Panc1 (cell line): ENCODE measurements around the gene MACROH2A1. TPM values are rescaled to one million over a fixed set of nuclear protein-coding genes. Genes with fewer than 3 reads are reported as not detected.

Source experiments
- ATAC-seq: fragments of 200-7000 bp; cut with Tn5 transposase; 2 replicates; pipeline ENCODE4 v1.9.1; 2020; ENCODE audit warnings: mild to moderate bottlenecking, moderate library complexity
- BruUV-seq: library from RNA; stranded (reverse); fragments of 400-500 nt; replicated peaks from 2 replicates; lab custom pipeline; 2021; lab: Mats Ljungman, UMichigan
- CTCF ChIA-PET: fragments of 300-600 bp; sonication (Branson Sonifier 250); formaldehyde crosslinking; loops from one replicate; lab custom pipeline; 2022; ENCODE audit warnings: antibody characterized with exemption; lab: Charles Lee
- POLR2A ChIA-PET: fragments of 300-600 bp; sonication (Branson Sonifier 250); formaldehyde crosslinking; loops from one replicate; lab custom pipeline; 2022; ENCODE audit warnings: antibody characterized with exemption; lab: Charles Lee
- DNase-seq: peaks from one replicate; pipeline ENCODE4 v3.0.0-alpha.2; 2010; ENCODE audit warnings: low read depth, low spot score
- H3K27ac ChIP-seq: 2 replicates; pipeline ENCODE4 v1.5.1; 2011; ENCODE audit warnings: mild to moderate bottlenecking, low read length, inconsistent platforms
- H3K27me3 ChIP-seq: fragments of 200-500 bp; sonication (Bioruptor generic); 2 replicates; pipeline ENCODE4 v1.6.0; 2014; ENCODE audit warnings: low read length, inconsistent platforms; ENCODE audit not compliant: control insufficient read depth, insufficient read depth
- H3K36me3 ChIP-seq: fragments of 200-500 bp; sonication (Bioruptor generic); 2 replicates; pipeline ENCODE4 v1.5.1; 2014; ENCODE audit warnings: inconsistent platforms, mild to moderate bottlenecking, low read length, moderate library complexity; ENCODE audit not compliant: control insufficient read depth, insufficient read depth
- H3K4me1 ChIP-seq: 2 replicates; pipeline ENCODE4 v1.5.1; 2011; ENCODE audit warnings: inconsistent platforms, mild to moderate bottlenecking, low read length, moderate library complexity; ENCODE audit not compliant: control insufficient read depth, insufficient read depth
- H3K4me3 ChIP-seq, 2 experiments: 2 replicates each; pipeline ENCODE4 v1.5.1; 2011 to 2012; ENCODE audit warnings: low read depth in 2 of 2, low read length in 2 of 2, mild to moderate bottlenecking in 2 of 2, inconsistent platforms in 1 of 2, moderate library complexity in 1 of 2
- H3K9me3 ChIP-seq: fragments of 200-500 bp; sonication (Bioruptor generic); 2 replicates; pipeline ENCODE4 v1.5.1; 2014; ENCODE audit warnings: low read depth, mild to moderate bottlenecking, inconsistent platforms, low read length, moderate library complexity; ENCODE audit not compliant: control insufficient read depth, insufficient read depth
- CTCF ChIP-seq: fragments of 450-650 bp; IDR thresholded peaks from 2 replicates; pipeline ENCODE4 v1.5.1; 2017; ENCODE audit warnings: mild to moderate bottlenecking
- POLR2AphosphoS5 ChIP-seq: IDR thresholded peaks from 2 replicates; pipeline ENCODE4 v1.6.1; 2012; ENCODE audit warnings: mild to moderate bottlenecking, low read depth, low read length, moderate library complexity
- REST ChIP-seq, 2 experiments: IDR thresholded peaks; 2 replicates each; pipeline ENCODE4 v1.6.1; 2011 to 2012; ENCODE audit warnings: low read depth in 2 of 2, control low read depth in 1 of 2, low read length in 1 of 2, mild to moderate bottlenecking in 1 of 2, moderate library complexity in 1 of 2; ENCODE audit not compliant: insufficient read depth in 1 of 2
- SIN3A ChIP-seq: IDR thresholded peaks from 2 replicates; pipeline ENCODE4 v1.6.1; 2012; ENCODE audit warnings: low read depth, mild to moderate bottlenecking, low read length, moderate library complexity, borderline replicate concordance; ENCODE audit not compliant: insufficient read depth
- TCF7L2 ChIP-seq: IDR thresholded peaks from 2 replicates; pipeline ENCODE4 v1.6.1; 2011; ENCODE audit warnings: mild to moderate bottlenecking, low read depth, low read length, inconsistent platforms
- in situ Hi-C: cut with HindIII; loops from 2 replicates; pipeline ENCODE4 v1.10.0; 2016; ENCODE audit warnings: low sequenced_read_pairs, low pct_unique_long_range_greater_than_20kb
- intact Hi-C: fragments of 100-400 bp; cut with micrococcal nuclease; formaldehyde crosslinking; loops from one replicate; pipeline ENCODE4 v1.10.0; 2022; ENCODE audit not compliant: unreplicated experiment
- total RNA-seq: library from RNA; stranded (reverse); gene quantifications from one replicate; pipeline ENCODE4 v1.2.1, GENCODE V29; 2021; ENCODE audit not compliant: unreplicated experiment

Gene MACROH2A1
- total RNA-seq, 1 experiment from 2014 or later = 162 TPM

DNA sequence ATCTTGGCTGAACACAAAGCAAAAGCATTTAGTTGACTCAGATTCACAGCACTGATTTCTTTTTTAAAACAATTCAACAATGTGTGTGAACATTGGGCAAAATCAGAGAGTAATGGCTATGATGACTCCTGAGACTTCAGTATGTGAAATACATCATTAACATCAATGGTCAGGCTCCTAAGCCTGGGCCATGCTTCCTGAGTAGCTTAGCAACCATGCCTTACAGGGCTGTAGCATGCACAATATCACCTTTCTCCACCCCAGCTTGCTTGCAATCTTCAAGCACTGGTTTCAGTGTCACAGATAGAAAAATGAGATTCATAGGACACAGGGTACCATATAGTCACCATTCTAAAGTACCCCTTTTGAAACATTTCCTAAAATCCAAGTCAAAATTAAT lies 41.3 kb downstream of the MACROH2A1 start:
- Histone ChIP-seq H3K27me3 (no peaks in the 10 kb centered on the region), H3K36me3 (peaks cover 17% of the 10 kb centered on the region), H3K27ac (no peak overlapping the region), H3K4me1 (no peaks in the 10 kb centered on the region), H3K4me3 (no peak overlapping the region), H3K9me3 (no peaks in the 10 kb centered on the region)
- no peak for DNase-seq
- ChIA-PET POLR2A (no interaction called here), CTCF (no interaction called here)
- intact Hi-C loops (no loop called here), in situ Hi-C loops (no loop called here)
- TF ChIP-seq TCF7L2 = no peak
- TF ChIP-seq SIN3A = no peak
- no peak for TF ChIP-seq POLR2AphosphoS5
- ATAC-seq = no peak
- BruUV-seq = no TSS peak

DNA sequence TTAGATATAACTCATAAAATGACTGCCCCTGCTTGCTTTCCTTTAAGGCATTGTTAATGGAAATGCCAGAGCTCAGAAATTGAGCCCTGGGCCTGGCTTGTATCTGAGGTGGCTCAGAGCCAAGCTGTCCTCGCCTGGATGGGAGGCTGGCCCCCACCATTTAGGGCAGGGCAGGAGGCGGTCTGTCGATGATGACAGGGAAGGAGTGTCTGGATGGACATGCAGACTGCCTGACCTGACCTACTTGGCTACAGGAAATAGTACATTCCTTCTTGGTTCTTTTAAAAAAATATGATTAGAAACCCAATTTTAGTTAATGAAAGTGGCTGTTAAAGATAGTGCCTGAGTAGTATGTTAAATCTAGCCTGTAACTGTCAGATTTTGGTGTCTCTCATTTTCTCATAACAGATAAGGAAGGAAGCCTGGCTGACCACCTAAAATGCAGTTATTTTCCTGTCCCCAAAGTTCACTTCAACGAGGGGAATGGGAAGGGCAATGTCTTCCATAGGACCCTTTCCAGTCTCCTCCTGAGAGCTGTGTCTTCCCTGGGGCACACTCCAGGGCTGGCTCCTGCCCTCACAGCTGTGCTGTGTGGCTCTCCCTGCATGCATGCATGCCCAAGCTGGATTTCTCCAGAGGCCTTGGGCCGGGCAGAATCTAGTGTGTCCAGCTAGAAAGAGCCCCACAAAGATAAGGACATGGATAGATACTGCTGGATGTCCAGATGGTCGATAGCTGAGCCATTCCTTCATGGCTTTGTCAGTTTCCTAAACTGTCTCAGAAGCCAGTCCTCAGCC lies 42.3 kb downstream of the MACROH2A1 start:
- Histone ChIP-seq H3K9me3 (no peaks in the 10 kb centered on the region), H3K27ac (no peak overlapping the region), H3K27me3 (no peaks in the 10 kb centered on the region), H3K4me3 (no peak overlapping the region), H3K36me3 (peaks cover 12% of the 10 kb centered on the region), H3K4me1 (no peaks in the 10 kb centered on the region)
- ATAC-seq = no peak
- ChIA-PET CTCF (no interaction called here), POLR2A (no interaction called here)
- in situ Hi-C loops = no loop called here
- no peak for TF ChIP-seq SIN3A
- TF ChIP-seq POLR2AphosphoS5 = no peak
- TF ChIP-seq TCF7L2 = no peak
- no peak for TF ChIP-seq REST (IDR thresholded peaks at IDR 0.05; ENCODE audit: insufficient read depth in 1 of 2, low read depth in 2 of 2, low read length in 1 of 2)
- intact Hi-C loops = no loop called here
- no TSS peak for BruUV-seq
- DNase-seq = no peak

DNA sequence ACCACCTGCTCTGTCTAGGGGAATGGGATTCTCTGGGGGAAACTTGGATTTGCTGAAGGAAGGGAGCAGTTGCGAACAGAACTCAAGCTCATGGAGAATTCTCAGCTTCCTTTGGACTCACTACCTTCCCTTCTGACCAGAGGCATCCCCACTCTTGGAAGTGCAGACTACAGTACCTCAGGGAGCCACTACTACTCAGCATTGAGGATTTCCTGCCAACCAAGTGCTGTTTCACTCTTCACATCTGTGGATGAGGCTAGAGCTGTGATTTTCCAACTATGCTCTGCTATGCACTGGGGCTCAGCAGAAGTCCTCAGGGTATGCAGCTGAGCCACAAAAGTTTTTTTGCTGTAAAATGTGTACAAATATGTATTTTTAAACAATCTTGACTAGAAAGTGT lies 43.9 kb downstream of the MACROH2A1 start:
- intact Hi-C loops (no loop called here), in situ Hi-C loops (no loop called here)
- DNase-seq (no peak), ATAC-seq (no peak)
- CTCF ChIA-PET = no interaction called here
- peaks cover 3% of the 10 kb centered on the region for H3K36me3 ChIP-seq
- no peaks in the 10 kb centered on the region for H3K27me3 ChIP-seq
- H3K9me3 ChIP-seq = no peaks in the 10 kb centered on the region
- no peaks in the 10 kb centered on the region for H3K4me1 ChIP-seq
- no peak overlapping the region for H3K4me3 ChIP-seq
- no TSS peak for BruUV-seq
- POLR2A ChIA-PET = no interaction called here
- TF ChIP-seq SIN3A (no peak), POLR2AphosphoS5 (no peak), REST (IDR thresholded peaks at IDR 0.05; ENCODE audit: insufficient read depth in 1 of 2, low read depth in 2 of 2, low read length in 1 of 2) (no peak), CTCF (no peak), TCF7L2 (no peak)
- no peak overlapping the region for H3K27ac ChIP-seq
